ENCODE data around the gene CPA4. TPM values are rescaled to one million over a fixed set of nuclear protein-coding genes. Genes with fewer than 3 reads are reported as not detected.

Gene CPA4
- total RNA-seq, result 3.8 and 8.4 TPM in 2 replicates

GRCh38 chr7:130292682-130293257 is at the start of gene CPA4:
Gene CPA4, plus strand, starts transcription at chr7:130293161. Its CDS starts 20 bp downstream, at chr7:130293181.

GRCh38 chr7:130266258-130266960 is 26.6 kb upstream of the CPA4 start, which contains the start of gene CPA2:
Gene CPA2, plus strand, starts transcription at chr7:130266863. Its CDS starts 19 bp downstream, at chr7:130266882.

GRCh38 chr7:130344271-130344866 is 51.4 kb downstream of the CPA4 start, which contains the start of gene CPA5:
Gene CPA5, plus strand, starts transcription at chr7:130344816. Its CDS starts 1,670 bp downstream, at chr7:130346486.

Other genes with a start within 250 kb of the CPA4 start
- gene ZC3HC1, start 241.8 kb upstream of the CPA4 start, total RNA-seq, result 18.3 and 21.0 TPM in 2 replicates
- gene KLHDC10, start 222.6 kb upstream of the CPA4 start, total RNA-seq, result 24.1 and 31.6 TPM in 2 replicates
- gene TMEM209, start 87.8 kb upstream of the CPA4 start, total RNA-seq, result 10.0 and 10.3 TPM in 2 replicates
- gene SSMEM1, start 85.3 kb upstream of the CPA4 start, total RNA-seq, result 0.29 TPM in 1 of 2 replicates, not detected in the other
- gene CPA2, start 26.3 kb upstream of the CPA4 start, total RNA-seq, result not detected in 2 replicates
- gene CPA5, start 51.7 kb downstream of the CPA4 start, total RNA-seq, result 0.17 TPM in 1 of 2 replicates, not detected in the other
- gene CPA1, start 87.3 kb downstream of the CPA4 start, total RNA-seq, result not detected in 2 replicates
- gene CEP41, start 147.9 kb downstream of the CPA4 start, total RNA-seq, result 12.1 and 16.4 TPM in 2 replicates
- 6.8 and 23.0 TPM in 2 replicates for gene MEST, start 198.9 kb downstream of the CPA4 start, total RNA-seq